GM18868 (cell line): ENCODE results near the gene MDFIC.

ENCODE experiments used
- ATAC-seq: cut with Tn5 transposase; IDR thresholded peaks from one replicate; pipeline ENCODE4 v1.9.1; 2021; ENCODE audit warnings: mild to moderate bottlenecking, moderate library complexity; ENCODE audit not compliant: unreplicated experiment

MDFIC gene

GRCh38 chr7:114925434-114925833, 3.5 kb downstream of the MDFIC start:
- no peak for ATAC-seq

GRCh38 chr7:114928060-114928459, 6.2 kb downstream of the MDFIC start:
- ATAC-seq: no peak

- ATAC-seq: no peak
Measured at GRCh38 chr7:114929570-114929969, 7.7 kb downstream of the MDFIC start.

- no peak for ATAC-seq
Measured at GRCh38 chr7:114930107-114930661, 8.3 kb downstream of the MDFIC start.

- peak; percentile 44 for ATAC-seq
Measured at GRCh38 chr7:114930829-114931655, 9.1 kb downstream of the MDFIC start.

- peak; percentile 76 for ATAC-seq
Measured at GRCh38 chr7:114931656-114932011, 9.7 kb downstream of the MDFIC start.

GRCh38 chr7:114932991-114933390, 11.1 kb downstream of the MDFIC start:
- ATAC-seq: no peak

GRCh38 chr7:114933658-114934057, 11.8 kb downstream of the MDFIC start:
- ATAC-seq: no peak

GRCh38 chr7:114934086-114934485, 12.2 kb downstream of the MDFIC start:
- peak; percentile 21 for ATAC-seq

GRCh38 chr7:114934713-114935112, 12.8 kb downstream of the MDFIC start:
- ATAC-seq: no peak

- no peak for ATAC-seq
Measured at GRCh38 chr7:114936471-114936870, 14.6 kb downstream of the MDFIC start.

GRCh38 chr7:114937446-114937845, 15.6 kb downstream of the MDFIC start:
- no peak for ATAC-seq

GRCh38 chr7:114938785-114939184, 16.9 kb downstream of the MDFIC start:
- no peak for ATAC-seq

- no peak for ATAC-seq
Measured at GRCh38 chr7:114939484-114940097, 17.7 kb downstream of the MDFIC start.

- ATAC-seq: no peak
Measured at GRCh38 chr7:114940220-114940619, 18.3 kb downstream of the MDFIC start.

- ATAC-seq: peak; percentile 44
Measured at GRCh38 chr7:114941692-114942091, 19.8 kb downstream of the MDFIC start.

- peak; percentile 76 for ATAC-seq
Measured at GRCh38 chr7:114942446-114943175, 20.7 kb downstream of the MDFIC start.

GRCh38 chr7:114943530-114943929, 21.6 kb downstream of the MDFIC start:
- no peak for ATAC-seq

- no peak for ATAC-seq
Measured at GRCh38 chr7:114943953-114944744, 22.3 kb downstream of the MDFIC start.

- ATAC-seq: no peak
Measured at GRCh38 chr7:114944745-114945625, 23.1 kb downstream of the MDFIC start.
